Fibroblast of skin of scalp (primary cell): ENCODE measurements around the gene CLDN19.
"Not testable (repeated sequence)": the region's sequence is repeated elsewhere in the genome, so short reads cannot be mapped to it uniquely, and the experiment has no call there.

ENCODE experiments used
- DNase-seq: peaks from one replicate; pipeline ENCODE4 v3.0.0-alpha.2; 2013

The CLDN19 gene

GRCh38 chr1:42737986-42738677 lies 1.9 kb downstream of the CLDN19 start:
- DNase-seq, result no peak

DNA sequence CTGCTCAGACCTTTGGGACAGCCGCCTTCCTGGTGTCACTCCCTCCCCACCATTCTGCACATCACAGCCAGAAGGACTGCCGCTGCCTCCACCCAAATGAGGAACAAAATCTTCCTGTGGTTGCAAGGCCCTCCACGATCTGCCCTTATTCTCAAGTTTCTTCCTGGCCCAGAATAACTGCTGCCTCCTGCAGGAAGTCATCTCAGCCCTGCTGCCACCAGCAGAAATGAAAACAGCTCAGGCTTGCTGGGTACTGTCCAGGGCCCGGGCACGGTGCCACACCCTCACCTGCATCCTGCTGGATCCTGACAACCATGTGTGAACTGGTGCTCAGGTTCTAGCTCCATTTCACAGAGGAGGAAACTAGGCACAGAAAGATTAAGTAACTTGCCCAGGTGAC lies 2.8 kb downstream of the CLDN19 start:
- no peak for DNase-seq

DNA sequence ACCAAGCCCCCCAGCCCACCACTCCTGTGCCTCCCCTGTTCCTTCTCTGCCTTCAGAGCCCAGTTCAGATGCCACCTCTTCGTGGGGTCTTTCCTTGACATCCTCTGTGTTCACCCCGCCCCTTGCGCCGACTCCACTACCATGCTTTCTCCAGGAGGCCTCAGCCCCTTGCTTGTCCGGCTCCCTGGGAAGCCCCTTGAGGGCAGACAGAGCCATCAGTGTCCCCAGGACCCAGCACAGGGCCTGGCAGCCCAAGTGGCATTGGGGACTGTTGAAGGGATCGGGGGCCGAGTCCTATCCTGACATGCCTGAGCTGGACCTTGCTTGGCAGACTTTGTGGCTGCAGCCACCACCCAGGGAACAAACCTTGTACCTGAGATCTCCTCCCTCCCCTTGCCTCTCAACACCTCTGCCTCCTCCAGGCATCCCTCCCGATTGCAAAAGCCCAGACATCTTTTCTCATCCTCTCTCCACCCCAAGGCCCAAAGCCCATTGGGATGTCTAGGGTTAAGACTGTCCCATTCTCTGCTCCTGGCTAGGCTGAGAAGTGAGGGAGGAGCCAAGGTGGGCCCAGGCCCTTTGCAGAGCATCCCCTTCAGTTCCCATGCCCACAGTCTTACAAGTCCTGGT lies 3.4 kb downstream of the CLDN19 start:
- DNase-seq, result no peak

DNA sequence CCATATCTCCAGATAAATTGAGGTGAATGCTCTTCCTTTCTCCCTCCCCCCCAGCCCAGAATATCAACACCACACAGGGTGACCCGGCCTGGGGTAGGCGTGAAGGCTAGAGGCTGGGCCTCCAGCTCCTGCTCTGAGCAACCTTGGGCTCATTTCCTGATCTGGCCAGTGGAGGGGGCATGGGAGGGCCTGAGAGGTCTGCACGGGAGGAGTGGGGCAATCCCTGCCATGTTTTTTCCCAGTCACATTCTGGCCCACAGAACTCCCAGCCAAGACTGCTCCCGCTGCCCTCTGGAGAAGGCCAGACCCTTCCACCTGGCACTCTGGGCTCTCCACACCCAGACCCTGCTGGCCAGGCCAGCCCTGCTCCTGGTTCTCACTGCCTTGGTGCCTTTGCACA lies 3.9 kb downstream of the CLDN19 start:
- DNase-seq, result peak; percentile 17

DNA sequence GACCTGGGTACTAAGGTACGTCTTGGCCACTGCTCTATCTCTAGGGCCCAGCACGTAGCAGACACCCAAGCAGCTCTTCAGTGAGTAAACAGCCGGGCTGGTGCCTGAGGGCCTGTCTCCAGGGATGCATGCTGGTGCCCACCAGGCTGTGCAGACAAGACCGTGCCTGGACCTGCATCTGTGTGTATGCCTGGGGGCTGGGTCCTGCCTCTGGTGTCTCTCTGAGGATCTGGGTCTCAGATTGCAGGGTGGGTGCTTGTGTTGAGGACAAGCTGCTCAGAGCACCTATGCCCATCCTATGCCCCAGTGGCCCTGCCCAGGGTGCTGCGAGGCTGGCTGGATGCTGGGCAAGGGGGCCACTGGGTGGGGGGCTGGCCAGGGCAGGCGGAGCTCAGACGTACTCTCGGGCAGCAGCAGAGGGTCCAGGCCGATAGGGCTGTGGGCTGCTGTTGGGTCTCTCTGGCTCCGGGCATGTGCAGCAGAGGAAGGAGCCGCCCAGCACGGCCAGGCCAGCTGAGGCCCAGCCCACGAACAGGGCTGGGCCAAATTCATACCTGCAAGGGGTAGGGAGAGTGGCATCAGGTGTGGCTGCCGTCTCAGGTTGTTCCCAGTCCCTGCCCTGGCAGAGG lies 4.4 kb downstream of the CLDN19 start:
- no peak for DNase-seq

- DNase-seq, result no peak
These were observed 5.0 kb downstream of the CLDN19 start for GRCh38 chr1:42735056-42735455.

- no peak for DNase-seq
These were observed 5.6 kb downstream of the CLDN19 start for GRCh38 chr1:42734201-42735035.

DNA sequence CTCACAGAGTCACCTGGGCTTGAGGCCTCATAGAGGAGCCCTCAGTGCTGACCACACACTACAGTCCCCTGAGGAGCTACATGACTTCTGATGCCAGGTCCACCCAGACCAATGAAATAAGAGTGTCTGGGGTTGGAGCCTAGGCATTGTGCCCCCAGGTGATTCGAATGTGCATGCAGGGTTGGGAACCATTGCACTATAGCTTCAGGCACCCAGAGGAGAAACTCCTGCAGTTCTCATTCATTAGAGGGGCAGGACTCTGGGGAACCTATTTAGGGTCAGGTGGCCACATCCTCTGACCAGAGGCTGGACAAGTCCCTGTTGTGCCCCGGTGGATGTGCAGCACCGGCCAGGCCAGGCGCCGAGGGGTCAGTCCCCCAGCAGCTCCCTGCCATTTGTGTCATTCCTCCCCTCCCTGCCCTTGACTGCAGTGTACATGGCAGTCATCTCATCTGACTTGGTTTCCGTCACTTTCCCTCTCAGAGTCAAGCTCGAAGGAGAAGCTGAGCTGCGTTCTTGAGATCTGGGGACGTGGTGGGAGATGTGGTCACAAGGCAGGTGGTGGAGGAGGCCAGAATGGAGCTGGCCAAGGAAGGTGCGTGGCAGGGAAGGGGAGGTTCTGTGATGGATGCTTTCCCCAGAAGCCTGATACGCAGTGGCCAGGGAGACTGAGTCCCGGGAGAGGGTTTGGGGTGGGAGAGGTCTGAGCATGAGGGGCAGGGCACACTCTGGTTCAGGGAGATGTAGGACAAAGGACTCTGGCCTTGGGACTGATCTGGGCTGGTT lies 6.4 kb downstream of the CLDN19 start:
- no peak for DNase-seq

- no peak for DNase-seq
These were observed 7.8 kb downstream of the CLDN19 start for GRCh38 chr1:42732126-42732680.

DNA sequence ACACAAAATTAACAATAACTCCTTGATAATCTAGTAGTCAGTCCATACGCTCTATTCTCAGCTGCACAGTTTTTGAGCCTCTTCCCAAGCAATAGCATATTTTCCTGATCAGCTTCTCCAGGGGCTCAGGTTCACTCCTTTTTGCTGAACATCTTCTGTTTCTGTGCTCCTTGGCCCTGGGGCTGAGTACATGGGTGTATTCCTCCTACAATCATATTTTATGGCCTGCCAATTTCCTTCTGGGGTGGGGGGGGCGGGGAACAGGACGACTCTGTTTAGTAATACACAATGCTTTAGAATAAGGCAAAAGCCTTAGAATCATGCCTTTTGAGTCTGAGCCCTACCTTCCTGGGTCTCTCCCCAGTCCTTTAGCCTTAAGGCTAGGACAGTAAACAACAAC lies 8.5 kb downstream of the CLDN19 start:
- no peak for DNase-seq

DNA sequence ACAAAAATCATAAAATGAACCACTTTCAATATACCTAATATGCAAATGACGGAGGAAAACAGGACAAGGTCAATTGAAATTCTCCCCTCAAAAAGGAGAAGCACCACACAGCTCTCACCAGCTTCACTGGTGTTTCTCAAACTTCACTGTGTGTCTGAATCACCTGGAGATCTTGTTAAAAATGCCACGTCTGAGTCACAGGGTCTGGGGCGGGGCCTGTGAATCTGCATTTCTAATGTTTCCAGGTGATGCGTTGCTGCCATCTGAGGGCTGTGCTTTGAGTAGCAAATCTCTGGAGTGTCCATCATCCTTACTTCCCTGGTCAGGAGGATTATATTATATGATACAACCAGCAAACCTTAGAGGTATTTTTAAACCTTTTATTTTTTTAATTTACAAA lies 9.0 kb downstream of the CLDN19 start:
- DNase-seq, result no peak

DNA sequence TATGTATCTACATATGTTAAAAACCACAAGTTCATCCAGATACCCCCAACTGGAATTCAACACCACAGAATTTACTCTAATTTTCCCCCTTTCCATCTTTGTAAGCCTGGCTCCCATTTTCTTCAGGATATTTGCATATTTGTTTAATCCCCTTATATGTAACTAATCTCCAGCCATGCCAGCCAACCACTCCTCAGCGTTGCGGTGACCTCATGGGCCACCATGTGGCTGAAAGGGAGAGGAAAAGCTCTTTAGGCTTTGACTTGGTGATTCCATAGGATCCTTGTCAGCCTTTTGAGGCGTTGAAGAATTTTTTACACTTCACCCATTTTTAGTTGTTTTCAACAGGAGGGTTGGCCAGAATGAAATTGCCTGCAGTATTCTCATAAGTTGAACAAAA lies 10.0 kb downstream of the CLDN19 start:
- DNase-seq, result no peak

DNA sequence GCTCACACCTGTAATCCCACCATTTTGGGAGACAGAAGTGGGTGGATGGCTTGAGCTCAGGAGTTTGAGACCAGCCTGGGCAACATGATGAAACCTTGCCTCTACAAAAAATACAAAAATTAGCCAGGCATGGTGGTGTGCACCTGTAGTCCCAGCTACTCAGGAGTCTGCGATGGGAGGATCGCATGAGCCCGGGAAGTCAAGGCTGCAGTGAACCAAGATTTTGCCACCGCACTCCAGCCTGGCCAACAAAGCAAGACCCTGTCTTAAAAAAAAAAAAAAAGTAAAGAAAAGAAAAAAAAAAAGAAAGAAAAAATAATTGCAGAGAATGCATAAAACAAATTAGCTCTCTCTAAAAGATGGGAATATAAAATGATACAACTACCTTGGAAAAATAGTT lies 14.2 kb downstream of the CLDN19 start:
- DNase-seq, result not testable (repeated sequence)

GRCh38 chr1:42723511-42723910 lies 16.5 kb downstream of the CLDN19 start:
- DNase-seq, result no peak

DNA sequence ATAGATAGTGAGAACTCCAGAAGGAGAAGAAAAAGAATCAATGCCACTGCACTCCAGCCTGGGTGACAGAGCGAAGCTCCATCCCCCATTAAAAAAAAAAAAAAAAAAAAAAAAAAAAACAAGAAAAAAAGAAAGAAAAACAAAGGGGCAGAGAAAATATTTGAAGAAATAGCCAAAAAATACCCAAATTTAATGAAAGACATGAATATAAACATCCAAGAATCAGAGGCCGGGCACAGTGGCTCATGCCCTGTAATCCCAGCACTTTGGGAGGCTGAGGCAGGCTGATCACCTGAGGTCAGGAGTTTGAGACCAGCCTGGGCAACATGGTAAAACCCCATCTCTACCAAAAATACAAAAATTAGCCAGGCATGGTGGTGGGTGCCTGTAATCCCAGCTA lies 17.6 kb downstream of the CLDN19 start:
- not testable (repeated sequence) for DNase-seq

- DNase-seq, result no peak
These were observed 18.1 kb downstream of the CLDN19 start for GRCh38 chr1:42721926-42722325.

DNA sequence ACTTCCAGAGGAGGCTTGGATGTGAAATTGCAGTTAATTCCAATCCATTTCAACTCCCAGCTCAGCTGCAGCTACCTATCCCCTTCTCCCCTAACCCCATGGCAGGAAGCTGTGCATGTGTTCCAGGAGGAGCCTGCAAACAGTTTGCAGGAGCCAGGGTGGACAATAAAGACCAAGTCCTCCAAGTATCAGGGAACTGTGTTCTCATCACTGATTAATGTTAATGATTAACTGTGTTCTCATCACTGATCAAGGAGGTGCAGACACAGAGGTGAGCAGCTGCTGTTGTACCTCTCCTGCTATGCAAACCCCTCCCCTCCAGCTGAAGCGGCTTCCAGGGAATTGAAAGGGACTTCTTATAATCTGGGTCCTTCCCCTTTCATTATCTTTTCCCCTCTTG lies 19.2 kb downstream of the CLDN19 start:
- DNase-seq, result no peak

- DNase-seq, result not testable (repeated sequence)
These were observed 25.6 kb downstream of the CLDN19 start for GRCh38 chr1:42714441-42714840.

GRCh38 chr1:42713293-42713692 lies 26.7 kb downstream of the CLDN19 start:
- no peak for DNase-seq

DNA sequence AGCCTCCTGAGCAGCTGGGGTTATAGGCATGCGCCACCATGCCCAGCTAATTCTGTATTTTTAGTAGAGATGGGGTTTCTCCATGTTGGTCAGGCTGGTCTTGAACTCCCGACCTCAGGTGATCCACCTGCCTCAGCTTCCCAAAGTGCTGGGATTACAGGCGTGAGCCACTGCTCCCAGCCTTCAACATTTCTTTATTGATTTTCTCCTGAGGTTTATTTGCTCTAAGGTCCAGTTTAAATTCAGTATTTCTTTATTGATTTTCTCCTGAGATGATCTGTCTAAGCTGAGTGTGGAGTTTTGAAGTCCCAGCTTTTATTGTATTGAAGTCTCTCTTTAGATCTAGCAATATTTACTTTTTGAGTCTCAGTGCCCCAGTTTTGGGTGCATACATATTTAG lies 27.2 kb downstream of the CLDN19 start:
- not testable (repeated sequence) for DNase-seq

- no peak for DNase-seq
These were observed 36.1 kb downstream of the CLDN19 start for GRCh38 chr1:42703888-42704464.

GRCh38 chr1:42700006-42700405 lies 40.0 kb downstream of the CLDN19 start:
- no peak for DNase-seq
